GM12873 (cell line): Measurements from ENCODE around the gene LINC01488.

ENCODE experiments used
- CTCF ChIP-seq: IDR thresholded peaks from 2 replicates; pipeline ENCODE4 v1.5.1; 2012; ENCODE audit warnings: low read depth, mild to moderate bottlenecking, moderate library complexity, low read length, control low read depth; ENCODE audit not compliant: insufficient read depth; ENCODE audit errors: missing control alignments

Gene LINC01488

GRCh38 chr11:69488543-69488940, 7.1 kb downstream of the LINC01488 start:
- TF ChIP-seq CTCF: no peak

- TF ChIP-seq CTCF: no peak
Observed at GRCh38 chr11:69489031-69489745, 7.7 kb downstream of the LINC01488 start.

GRCh38 chr11:69489746-69490365, 8.4 kb downstream of the LINC01488 start:
- TF ChIP-seq CTCF: no peak

- TF ChIP-seq CTCF: no peak
Observed at GRCh38 chr11:69490516-69490915, 9.1 kb downstream of the LINC01488 start.

- no peak for TF ChIP-seq CTCF
Observed at GRCh38 chr11:69491071-69492031, 9.9 kb downstream of the LINC01488 start.

GRCh38 chr11:69492201-69492991, 10.9 kb downstream of the LINC01488 start:
- no peak for TF ChIP-seq CTCF
